ENCODE measurements around the gene CCNQ. TPM values are rescaled to one million over a fixed set of nuclear protein-coding genes. Genes with fewer than 3 reads are reported as not detected.

CCNQ gene
- total RNA-seq, 1 donor from 2014 or later, result 52.7 TPM

DNA sequence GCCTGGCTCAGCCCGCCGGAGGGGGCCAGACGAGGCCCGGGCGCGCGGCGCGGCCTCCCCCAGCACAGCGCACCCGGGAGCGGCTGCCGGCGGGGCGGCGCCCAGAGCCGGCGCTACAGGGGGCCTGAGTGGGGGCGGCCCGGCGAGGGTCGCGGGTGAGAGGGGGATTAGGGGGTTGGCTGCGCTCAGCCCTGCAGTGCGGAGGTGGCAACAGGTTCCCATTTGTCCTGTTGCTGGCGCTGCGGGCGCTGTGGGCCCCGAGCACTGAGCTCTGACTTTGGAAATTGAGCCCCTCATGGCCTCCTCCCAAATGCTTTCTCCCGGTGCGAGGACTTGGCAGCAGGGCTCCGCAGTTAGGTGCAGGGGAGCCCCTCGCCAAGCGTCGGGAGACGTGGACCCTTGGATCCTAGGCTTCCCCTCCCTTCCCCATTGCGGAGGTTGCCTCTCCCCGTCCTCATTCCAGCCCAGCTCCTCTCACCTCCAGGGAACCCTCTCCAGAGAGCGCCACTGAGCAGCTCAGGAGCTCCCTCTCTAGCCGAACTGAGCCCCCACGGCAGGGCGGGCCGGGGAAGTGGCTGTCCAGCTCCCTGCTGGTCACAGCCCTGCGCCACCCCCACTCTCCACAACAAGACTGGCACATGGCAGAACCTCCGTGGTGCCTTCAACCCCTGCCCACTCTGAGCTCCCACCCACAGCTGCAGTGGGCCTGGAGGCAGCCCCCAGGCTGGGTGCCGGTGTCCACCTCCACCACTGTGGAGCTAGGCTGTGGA is 45.6 kb upstream of the CCNQ start:
- no peaks in the 10 kb centered on the region for H3K9me3 ChIP-seq
- H3K27me3 ChIP-seq, result peaks cover 14% of the 10 kb centered on the region
- H3K27ac ChIP-seq, result no peak overlapping the region
- H3K4me3 ChIP-seq, result no peak overlapping the region
- TF ChIP-seq, protein P1, sequence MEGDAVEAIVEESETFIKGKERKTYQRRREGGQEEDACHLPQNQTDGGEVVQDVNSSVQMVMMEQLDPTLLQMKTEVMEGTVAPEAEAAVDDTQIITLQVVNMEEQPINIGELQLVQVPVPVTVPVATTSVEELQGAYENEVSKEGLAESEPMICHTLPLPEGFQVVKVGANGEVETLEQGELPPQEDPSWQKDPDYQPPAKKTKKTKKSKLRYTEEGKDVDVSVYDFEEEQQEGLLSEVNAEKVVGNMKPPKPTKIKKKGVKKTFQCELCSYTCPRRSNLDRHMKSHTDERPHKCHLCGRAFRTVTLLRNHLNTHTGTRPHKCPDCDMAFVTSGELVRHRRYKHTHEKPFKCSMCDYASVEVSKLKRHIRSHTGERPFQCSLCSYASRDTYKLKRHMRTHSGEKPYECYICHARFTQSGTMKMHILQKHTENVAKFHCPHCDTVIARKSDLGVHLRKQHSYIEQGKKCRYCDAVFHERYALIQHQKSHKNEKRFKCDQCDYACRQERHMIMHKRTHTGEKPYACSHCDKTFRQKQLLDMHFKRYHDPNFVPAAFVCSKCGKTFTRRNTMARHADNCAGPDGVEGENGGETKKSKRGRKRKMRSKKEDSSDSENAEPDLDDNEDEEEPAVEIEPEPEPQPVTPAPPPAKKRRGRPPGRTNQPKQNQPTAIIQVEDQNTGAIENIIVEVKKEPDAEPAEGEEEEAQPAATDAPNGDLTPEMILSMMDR (IDR thresholded peaks at IDR 0.05), result no peak
- no peaks in the 10 kb centered on the region for H3K36me3 ChIP-seq
- peaks cover 0 to 4% of the 10 kb centered on the region in 2 donors for H3K4me1 ChIP-seq
- DNase-seq (ENCODE audit: low spot score in 2 of 2), result peak in 1 of 2 donors; percentile 34
- intact Hi-C loops (cut with DNase I), result no loop called here

DNA sequence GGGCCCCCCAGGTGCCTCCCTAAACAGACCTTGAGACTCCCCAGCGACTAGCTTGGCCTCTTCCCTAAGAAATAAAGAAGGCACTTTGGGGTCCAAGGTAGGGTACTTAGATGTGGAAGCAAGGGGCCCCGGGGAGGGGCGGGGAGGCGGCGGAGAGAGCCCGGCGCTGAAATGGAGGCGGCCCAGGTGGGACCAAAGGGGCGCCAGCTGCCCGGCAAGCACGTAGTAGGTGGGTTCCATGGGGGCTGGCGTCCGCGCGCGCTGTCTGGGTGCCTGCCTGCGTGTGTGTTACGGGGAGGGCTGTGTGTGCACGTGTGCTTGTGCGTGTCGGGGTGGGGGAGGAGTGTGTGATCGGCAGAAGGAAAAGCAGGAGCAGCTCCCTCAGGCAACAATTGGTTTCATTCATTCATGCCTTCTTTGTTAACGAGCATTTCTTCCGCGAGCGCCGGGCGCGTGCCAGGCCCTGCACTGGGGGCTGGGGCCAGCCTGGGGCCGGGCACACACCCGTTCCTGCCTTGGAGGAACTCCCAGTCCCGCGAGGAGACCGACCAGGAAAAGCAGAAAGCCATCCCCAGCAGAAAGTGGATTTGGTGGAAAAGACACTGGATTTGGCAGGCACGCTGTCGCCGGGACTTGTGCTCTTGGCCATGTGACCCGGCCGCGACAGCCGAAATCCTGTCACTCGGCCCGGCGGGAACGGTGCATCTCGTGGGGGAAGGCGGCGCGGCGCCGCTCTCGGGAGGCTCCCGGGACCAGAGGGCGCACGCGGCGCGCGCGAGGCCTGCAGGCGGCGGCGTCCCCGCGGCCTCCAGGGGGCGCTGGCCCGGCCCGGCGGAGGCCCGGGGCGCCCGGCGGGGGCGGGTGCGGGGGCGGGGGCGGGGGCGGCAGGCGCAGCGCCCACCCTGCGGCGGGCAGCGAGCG is 44.8 kb upstream of the CCNQ start:
- TF ChIP-seq, protein P1 (IDR thresholded peaks at IDR 0.05), result no peak
- peak overlapping the region in 1 of 2 donors; percentile 16 for H3K4me3 ChIP-seq
- H3K9me3 ChIP-seq, result no peaks in the 10 kb centered on the region
- intact Hi-C loops (cut with DNase I), result no loop called here
- DNase-seq (ENCODE audit: low spot score in 2 of 2), result peak in 1 of 2 donors; percentile 39
- H3K27me3 ChIP-seq, result peaks cover 14% of the 10 kb centered on the region
- peaks cover 0 to 4% of the 10 kb centered on the region in 2 donors for H3K4me1 ChIP-seq
- no peak overlapping the region for H3K27ac ChIP-seq
- no peaks in the 10 kb centered on the region for H3K36me3 ChIP-seq

DNA sequence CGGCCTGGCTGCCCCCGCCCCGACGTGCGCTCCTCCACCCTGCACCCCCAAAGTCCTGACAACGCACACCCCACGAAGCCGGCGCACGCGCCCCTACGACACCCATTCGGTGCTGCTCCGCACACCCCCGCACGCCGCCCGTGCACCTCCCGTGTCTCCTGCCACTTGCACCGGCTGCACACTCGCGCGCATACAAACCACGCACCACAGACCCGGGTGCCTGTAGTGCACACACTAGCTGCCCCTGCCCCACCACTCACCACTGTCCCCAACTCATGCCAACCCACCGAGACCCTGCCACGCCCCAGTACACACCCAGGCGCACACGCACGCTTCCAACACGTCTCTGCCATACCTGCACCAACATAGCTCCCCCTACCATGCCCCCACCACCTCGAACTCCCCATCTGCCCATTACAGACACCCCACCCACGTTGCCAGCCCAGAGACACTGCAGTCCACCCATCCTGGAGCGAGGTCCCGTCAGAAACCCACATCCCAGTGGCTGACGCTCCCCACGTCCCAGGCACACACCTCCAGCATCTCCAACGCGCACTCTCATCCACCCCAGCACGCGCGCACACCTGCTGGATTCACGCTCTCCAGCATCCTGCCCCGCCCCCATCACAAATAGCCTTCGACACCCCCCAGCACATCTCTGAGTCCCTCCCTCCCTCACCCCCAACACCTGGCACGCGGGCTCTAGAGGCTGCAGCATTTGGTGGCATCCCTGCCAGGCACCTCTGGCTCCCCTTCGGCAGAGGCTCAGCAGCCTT is 43.9 kb upstream of the CCNQ start:
- intact Hi-C loops (cut with DNase I), result no loop called here
- Histone ChIP-seq H3K27ac (no peak overlapping the region), H3K27me3 (peaks cover 14% of the 10 kb centered on the region), H3K9me3 (no peaks in the 10 kb centered on the region), H3K4me1 (peaks cover 0 to 4% of the 10 kb centered on the region in 2 donors), H3K36me3 (no peaks in the 10 kb centered on the region), H3K4me3 (peak overlapping the region in 1 of 2 donors; percentile 40)
- peak in 1 of 2 donors; percentile 49 for DNase-seq (ENCODE audit: low spot score in 2 of 2)
- TF ChIP-seq, protein P1 (IDR thresholded peaks at IDR 0.05), result no peak

DNA sequence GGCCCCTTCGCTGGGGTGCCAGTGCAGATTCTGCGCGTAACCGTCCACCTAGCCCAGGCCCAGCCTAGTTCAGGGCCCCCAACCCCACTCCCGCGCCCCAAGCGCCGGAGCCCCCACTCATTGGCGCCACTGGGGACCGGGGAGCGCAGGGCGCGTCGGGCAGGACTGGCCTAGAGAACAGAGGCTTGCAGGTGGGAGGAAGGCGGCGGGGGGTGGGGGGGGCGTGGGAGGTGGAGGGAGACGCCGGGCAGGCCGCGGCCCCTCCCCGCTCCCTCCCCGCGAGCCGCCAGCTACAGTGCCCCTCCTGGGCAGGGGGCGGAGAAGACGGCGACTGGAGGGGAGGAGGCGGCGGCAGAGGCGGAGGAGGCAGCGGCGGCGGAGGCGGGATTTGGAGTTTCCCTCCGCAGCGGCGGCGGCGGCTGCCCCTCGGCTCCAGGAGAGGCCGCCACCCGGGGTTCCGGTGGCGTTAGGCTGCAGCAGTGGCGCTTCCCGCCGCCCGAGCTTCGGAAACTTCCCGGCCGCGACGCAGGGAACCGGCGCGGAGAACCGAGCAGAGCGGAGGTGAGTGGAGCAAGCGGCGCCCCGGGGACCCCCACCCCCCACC is 43.2 kb upstream of the CCNQ start:
- peaks cover 7% of the 10 kb centered on the region for H3K27me3 ChIP-seq
- no peak overlapping the region for H3K27ac ChIP-seq
- TF ChIP-seq, protein P1 (IDR thresholded peaks at IDR 0.05), result no peak
- no peaks in the 10 kb centered on the region for H3K9me3 ChIP-seq
- intact Hi-C loops (cut with DNase I), result no loop called here
- H3K4me3 ChIP-seq, result peak overlapping the region in 1 of 2 donors; percentile 40
- DNase-seq (ENCODE audit: low spot score in 2 of 2), result peak in 1 of 2 donors; percentile 42
- peaks cover 0 to 4% of the 10 kb centered on the region in 2 donors for H3K4me1 ChIP-seq
- no peaks in the 10 kb centered on the region for H3K36me3 ChIP-seq

DNA sequence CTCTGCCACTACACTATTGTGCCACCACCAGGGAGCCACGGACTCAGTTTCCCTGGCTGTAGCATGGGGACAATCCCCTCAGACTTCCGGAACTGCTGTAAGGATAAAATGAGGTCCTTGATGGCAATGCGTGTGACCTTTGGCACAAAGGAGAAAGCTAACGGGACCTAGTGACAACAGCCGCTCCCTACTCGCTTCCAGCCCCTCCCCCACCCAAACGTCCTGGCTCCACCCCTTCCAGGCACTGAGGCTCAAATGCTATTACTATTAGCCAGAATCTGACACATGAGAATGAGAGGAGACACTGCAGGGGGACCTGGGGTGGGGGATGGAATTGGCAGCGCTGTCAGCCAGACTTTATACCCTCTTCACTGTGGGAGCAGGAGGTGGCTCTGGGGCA is 42.7 kb upstream of the CCNQ start:
- H3K27ac ChIP-seq, result no peak overlapping the region
- no peak for DNase-seq (ENCODE audit: low spot score in 2 of 2)
- intact Hi-C loops (cut with DNase I), result no loop called here
- TF ChIP-seq, protein P1 (IDR thresholded peaks at IDR 0.05), result no peak
- H3K9me3 ChIP-seq, result no peaks in the 10 kb centered on the region
- H3K27me3 ChIP-seq, result peaks cover 2% of the 10 kb centered on the region
- no peak overlapping the region for H3K4me3 ChIP-seq
- peaks cover 0 to under 1% of the 10 kb centered on the region in 2 donors for H3K4me1 ChIP-seq
- no peaks in the 10 kb centered on the region for H3K36me3 ChIP-seq
